CD14-positive monocyte (primary cell): Measurements from ENCODE around the gene CROCC2. TPM values are rescaled to one million over a fixed set of nuclear protein-coding genes. Genes with fewer than 3 reads are reported as not detected.

Source experiments
- DNase-seq, 3 donors: peaks; one replicate each; pipeline ENCODE4 v3.0.0-alpha.2; 2011 to 2022
- H2AFZ ChIP-seq: 2 replicates; pipeline ENCODE4 v1.6.0; 2012; ENCODE audit warnings: mild to moderate bottlenecking, low read depth, low read length, inconsistent platforms; ENCODE audit not compliant: insufficient read depth, poor library complexity, severe bottlenecking
- H3K27ac ChIP-seq, 2 donors: 1 replicate in 1 of 2; 2 replicates in 1 of 2; pipeline ENCODE4 v1.5.1; 2012 to 2013; ENCODE audit warnings: low read length in 2 of 2, control low read depth in 1 of 2, inconsistent platforms in 1 of 2, low read depth in 1 of 2, mild to moderate bottlenecking in 1 of 2
- H3K27me3 ChIP-seq, 2 donors: one replicate each; pipeline versions ENCODE4 v1.6.0 to v1.6.1; 2011 to 2013; ENCODE audit warnings: low read length in 2 of 2; ENCODE audit not compliant: control insufficient read depth in 2 of 2, insufficient read depth in 2 of 2
- H3K36me3 ChIP-seq, 2 donors: replicated peaks in 1 of 2; 1 replicate in 1 of 2; 2 replicates in 1 of 2; pipeline versions ENCODE4 v1.5.1 to v1.6.1; 2012 to 2013; ENCODE audit warnings: low read length in 2 of 2, control low read depth in 1 of 2, inconsistent platforms in 1 of 2, mild to moderate bottlenecking in 1 of 2; ENCODE audit not compliant: insufficient read depth in 2 of 2, control insufficient read depth in 1 of 2
- H3K4me1 ChIP-seq, 2 donors: 1 replicate in 1 of 2; 2 replicates in 1 of 2; pipeline versions ENCODE4 v1.5.1 to v1.6.1; 2012 to 2013; ENCODE audit warnings: low read length in 2 of 2, control low read depth in 1 of 2, inconsistent platforms in 1 of 2, mild to moderate bottlenecking in 1 of 2, moderate library complexity in 1 of 2; ENCODE audit not compliant: insufficient read depth in 2 of 2, control insufficient read depth in 1 of 2
- H3K4me2 ChIP-seq: replicated peaks from 2 replicates; pipeline ENCODE3; 2012; ENCODE audit warnings: low read length, moderate library complexity, mild to moderate bottlenecking; ENCODE audit not compliant: poor library complexity, severe bottlenecking; ENCODE audit errors: extremely low read depth
- H3K4me3 ChIP-seq, 3 experiments: fragments of 200-600 bp in 1 of 3; sonication (generic) in 1 of 3; replicated peaks in 1 of 3; 1 replicate in 2 of 3; 2 replicates in 1 of 3; pipeline ENCODE4 v1.5.1; 2011 to 2013; ENCODE audit warnings: low read length in 3 of 3, mild to moderate bottlenecking in 3 of 3, control low read depth in 2 of 3, low read depth in 2 of 3, inconsistent platforms in 1 of 3, moderate library complexity in 1 of 3
- H3K79me2 ChIP-seq: 2 replicates; pipeline ENCODE4 v1.6.0; 2012; ENCODE audit warnings: mild to moderate bottlenecking, control low read depth, inconsistent platforms, low read length, moderate library complexity; ENCODE audit not compliant: insufficient read depth
- H3K9ac ChIP-seq: 2 replicates; pipeline ENCODE4 v1.6.0; 2017; ENCODE audit warnings: low read length, mild to moderate bottlenecking; ENCODE audit not compliant: insufficient read depth, poor library complexity, severe bottlenecking
- H3K9me3 ChIP-seq, 2 donors: replicated peaks in 1 of 2; 1 replicate in 1 of 2; 2 replicates in 1 of 2; pipeline versions ENCODE4 v1.5.1 to v1.6.1; 2012 to 2013; ENCODE audit warnings: low read length in 2 of 2, control low read depth in 1 of 2; ENCODE audit not compliant: control insufficient read depth in 1 of 2, insufficient read depth in 1 of 2
- H4K20me1 ChIP-seq: 2 replicates; pipeline ENCODE4 v1.6.0; 2012; ENCODE audit warnings: mild to moderate bottlenecking, low read length, control low read depth, moderate library complexity; ENCODE audit not compliant: insufficient read depth
- H3K27ac Mint-ChIP-seq, 7 donors: one replicate each; pipeline ENCODE4 v1.8.0; 2020; ENCODE audit warnings: mild to moderate bottlenecking in 7 of 7, mixed read lengths in 7 of 7, moderate library complexity in 6 of 7, inconsistent platforms in 2 of 7
- H3K27me3 Mint-ChIP-seq, 3 donors: one replicate each; pipeline ENCODE4 v1.8.0; 2021 to 2022; ENCODE audit warnings: low read depth in 3 of 3, mild to moderate bottlenecking in 3 of 3, mixed read lengths in 3 of 3, moderate library complexity in 3 of 3, inconsistent platforms in 1 of 3
- H3K36me3 Mint-ChIP-seq, 2 donors: one replicate each; pipeline ENCODE4 v1.8.0; 2020; ENCODE audit warnings: mixed read lengths in 2 of 2, inconsistent platforms in 1 of 2, mild to moderate bottlenecking in 1 of 2
- H3K4me1 Mint-ChIP-seq: one replicate; pipeline ENCODE4 v1.8.0; 2020; ENCODE audit warnings: mild to moderate bottlenecking, mixed read lengths
- H3K4me3 Mint-ChIP-seq, 2 donors: one replicate each; pipeline ENCODE4 v1.8.0; 2020; ENCODE audit warnings: mild to moderate bottlenecking in 2 of 2, mixed read lengths in 2 of 2, moderate library complexity in 1 of 2
- H3K9me3 Mint-ChIP-seq, 7 donors: one replicate each; pipeline ENCODE4 v1.8.0; 2020 to 2022; ENCODE audit warnings: mixed read lengths in 7 of 7, mild to moderate bottlenecking in 6 of 7, moderate library complexity in 6 of 7, inconsistent platforms in 2 of 7
- CTCF ChIP-seq: fragments of 200-600 bp; IDR thresholded peaks from one replicate; pipeline ENCODE4 v1.8.0; 2022; ENCODE audit warnings: antibody characterized with exemption, mild to moderate bottlenecking
- WGBS: methylation state at CpG from one replicate; pipeline ENCODE4 v1.1.5; 2013; ENCODE audit warnings: missing lambda C conversion rate; ENCODE audit not compliant: insufficient coverage; 5-methylcytosine and 5-hydroxymethylcytosine counted together
- intact Hi-C, 2 donors: fragments of 100-400 bp; cut with micrococcal nuclease; formaldehyde crosslinking; loops; one replicate each; pipeline versions ENCODE4 v1.15.0 to v1.15.1; 2023
- polyA plus RNA-seq, 3 donors: library from polyadenylated mRNA; depleted of rRNA in 1 of 3; unstranded in 2 of 3; stranded (reverse) in 1 of 3; fragments of 300-500 nt in 2 of 3; fragments of >200 nt in 1 of 3; fragmentation: Illumina TruSeq in 2 of 3; gene quantifications; 1 replicate in 2 of 3; 2 replicates in 1 of 3; pipeline ENCODE4 v1.2.3, GENCODE V29; 2012 to 2021

Gene CROCC2
- polyA plus RNA-seq, 3 donors: 0.15 TPM; not detected in 2

GRCh38 chr2:240959214-240959940, 53.2 kb downstream of the CROCC2 start:
- DNase-seq: no peak
- peaks cover 47 to 49% of the 10 kb centered on the region in 2 donors for H3K4me1 ChIP-seq
- intact Hi-C loops: no loop called here
- no peaks in the 10 kb centered on the region for H3K36me3 Mint-ChIP-seq
- H4K20me1 ChIP-seq: no peaks in the 10 kb centered on the region
- peaks cover 15% of the 10 kb centered on the region for H3K4me1 Mint-ChIP-seq
- no peaks in the 10 kb centered on the region for H3K79me2 ChIP-seq
- H2AFZ ChIP-seq: peak overlapping the region; percentile 83
- peak overlapping the region; percentile 71 for H3K4me2 ChIP-seq
- H3K36me3 ChIP-seq: no peaks in the 10 kb centered on the region
- no peak overlapping the region for H3K9ac ChIP-seq
- H3K9me3 Mint-ChIP-seq: no peaks in the 10 kb centered on the region
- H3K4me3 ChIP-seq: no peak overlapping the region
- H3K27me3 ChIP-seq: no peaks in the 10 kb centered on the region
- TF ChIP-seq CTCF: no peak
- WGBS: 96% methylated on average over 14 of the region's 15 CpGs
- H3K27ac ChIP-seq: peak overlapping the region; percentile 79 to 83
- H3K9me3 ChIP-seq: no peaks in the 10 kb centered on the region
- no peak overlapping the region for H3K4me3 Mint-ChIP-seq
- H3K27ac Mint-ChIP-seq: peak overlapping the region in 3 of 7 donors; percentile 19 to 63 (median 37)
- H3K27me3 Mint-ChIP-seq: peaks cover 0 to 4% (median 2%) of the 10 kb centered on the region in 3 donors

- Histone ChIP-seq H3K4me3 (no peak overlapping the region), H3K4me2 (peak overlapping the region; percentile 71), H3K27ac (peak overlapping the region; percentile 79 to 83), H3K9me3 (no peaks in the 10 kb centered on the region), H2AFZ (peak overlapping the region; percentile 83), H3K4me1 (peaks cover 53 to 55% of the 10 kb centered on the region in 2 donors), H3K36me3 (no peaks in the 10 kb centered on the region), H3K9ac (peak overlapping the region; percentile 64), H3K79me2 (no peaks in the 10 kb centered on the region), H4K20me1 (no peaks in the 10 kb centered on the region), H3K27me3 (no peaks in the 10 kb centered on the region)
- Mint-ChIP-seq H3K27me3 (peaks cover 0 to 4% (median 2%) of the 10 kb centered on the region in 3 donors), H3K36me3 (no peaks in the 10 kb centered on the region), H3K9me3 (no peaks in the 10 kb centered on the region), H3K4me1 (peaks cover 18% of the 10 kb centered on the region), H3K4me3 (peak overlapping the region in 1 of 2 donors; percentile 78), H3K27ac (peak overlapping the region in 2 of 7 donors; percentile 81 to 86)
- TF ChIP-seq CTCF: no peak
- intact Hi-C loops: no loop called here
- DNase-seq: peak in 1 of 3 donors; percentile 2
- 90% methylated on average over 14 of the region's 14 CpGs for WGBS
Observed at GRCh38 chr2:240959941-240960308, 53.8 kb downstream of the CROCC2 start.
